ENCODE measurements around the gene POGLUT2.
A peak's percentile ranks its signal among the peaks of the same experiment; 100 is the strongest.

The POGLUT2 gene

DNA sequence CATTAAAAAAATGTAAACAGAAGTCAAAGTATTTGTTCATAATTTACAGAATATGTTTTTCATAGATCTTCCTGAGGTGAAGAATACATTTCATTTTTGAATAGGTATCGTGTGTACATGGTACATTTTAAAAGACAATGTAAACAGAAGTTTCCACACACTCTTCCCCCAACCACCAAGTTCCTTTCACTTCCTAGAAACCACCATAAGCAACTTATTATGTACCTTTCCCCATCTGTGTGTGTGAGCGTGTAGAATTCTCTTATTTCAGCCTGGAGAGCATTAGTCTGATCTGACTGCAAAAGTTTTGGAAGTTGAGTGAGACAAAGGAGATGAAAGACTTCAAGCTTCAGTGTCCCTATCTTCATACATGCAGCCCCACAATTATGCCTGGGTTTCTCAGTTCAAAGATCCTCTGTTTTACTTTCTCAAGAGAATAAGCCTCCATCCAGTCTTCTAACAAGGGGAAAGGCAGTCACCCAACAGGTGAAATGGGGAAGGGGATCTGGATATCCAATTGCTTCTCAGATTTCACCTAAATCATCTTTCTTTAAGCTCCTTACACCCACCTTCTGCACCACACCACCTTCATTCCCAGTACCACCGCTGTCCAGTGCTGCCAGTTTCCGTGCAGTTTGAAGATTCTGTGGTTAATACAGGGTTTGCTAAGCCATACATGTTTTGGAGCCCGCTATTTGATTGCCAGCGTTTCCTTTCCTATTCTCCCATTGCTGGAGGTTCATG, 27.3 kb downstream of the POGLUT2 start:
- peak; percentile 50 for DNase-seq (ENCODE audit: low read depth)
- H3K4me3 ChIP-seq (ENCODE audit: low read depth, low read length): peak overlapping the region; percentile 85
- no peak for TF ChIP-seq MYC (IDR thresholded peaks at IDR 0.05; ENCODE audit: low read depth, low read length)
- TF ChIP-seq, protein P1, sequence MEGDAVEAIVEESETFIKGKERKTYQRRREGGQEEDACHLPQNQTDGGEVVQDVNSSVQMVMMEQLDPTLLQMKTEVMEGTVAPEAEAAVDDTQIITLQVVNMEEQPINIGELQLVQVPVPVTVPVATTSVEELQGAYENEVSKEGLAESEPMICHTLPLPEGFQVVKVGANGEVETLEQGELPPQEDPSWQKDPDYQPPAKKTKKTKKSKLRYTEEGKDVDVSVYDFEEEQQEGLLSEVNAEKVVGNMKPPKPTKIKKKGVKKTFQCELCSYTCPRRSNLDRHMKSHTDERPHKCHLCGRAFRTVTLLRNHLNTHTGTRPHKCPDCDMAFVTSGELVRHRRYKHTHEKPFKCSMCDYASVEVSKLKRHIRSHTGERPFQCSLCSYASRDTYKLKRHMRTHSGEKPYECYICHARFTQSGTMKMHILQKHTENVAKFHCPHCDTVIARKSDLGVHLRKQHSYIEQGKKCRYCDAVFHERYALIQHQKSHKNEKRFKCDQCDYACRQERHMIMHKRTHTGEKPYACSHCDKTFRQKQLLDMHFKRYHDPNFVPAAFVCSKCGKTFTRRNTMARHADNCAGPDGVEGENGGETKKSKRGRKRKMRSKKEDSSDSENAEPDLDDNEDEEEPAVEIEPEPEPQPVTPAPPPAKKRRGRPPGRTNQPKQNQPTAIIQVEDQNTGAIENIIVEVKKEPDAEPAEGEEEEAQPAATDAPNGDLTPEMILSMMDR (IDR thresholded peaks at IDR 0.05; ENCODE audit: low read depth, low read length): no peak
- TF ChIP-seq POLR2A (IDR thresholded peaks at IDR 0.05; ENCODE audit: extremely low read depth, insufficient read length): no peak
- TF ChIP-seq, protein P2, sequence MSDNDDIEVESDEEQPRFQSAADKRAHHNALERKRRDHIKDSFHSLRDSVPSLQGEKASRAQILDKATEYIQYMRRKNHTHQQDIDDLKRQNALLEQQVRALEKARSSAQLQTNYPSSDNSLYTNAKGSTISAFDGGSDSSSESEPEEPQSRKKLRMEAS (IDR thresholded peaks at IDR 0.05; ENCODE audit: low read depth, low read length): no peak

DNA sequence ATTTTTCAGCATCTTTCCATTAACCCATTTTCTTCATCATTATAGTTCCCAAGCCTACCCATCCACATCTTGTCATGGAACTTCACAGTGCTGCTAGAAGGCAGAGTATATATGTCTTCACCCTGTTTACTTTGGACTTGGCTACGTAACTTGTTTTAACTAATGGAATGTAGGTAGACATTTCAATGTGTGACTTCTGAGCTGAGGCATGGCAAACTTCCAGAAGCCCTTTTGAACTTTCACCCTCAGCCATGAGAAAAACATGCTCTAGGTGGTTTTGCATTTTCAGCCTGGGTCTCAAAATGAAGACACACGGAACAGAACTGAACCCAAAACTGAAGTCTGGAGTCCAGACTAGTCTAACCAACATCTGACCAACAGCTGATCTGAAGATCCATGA, 28.3 kb downstream of the POGLUT2 start:
- no peak for TF ChIP-seq POLR2A (IDR thresholded peaks at IDR 0.05; ENCODE audit: extremely low read depth, insufficient read length)
- TF ChIP-seq, protein P1 (IDR thresholded peaks at IDR 0.05; ENCODE audit: low read depth, low read length): no peak
- no peak for TF ChIP-seq MYC (IDR thresholded peaks at IDR 0.05; ENCODE audit: low read depth, low read length)
- TF ChIP-seq, protein P2 (IDR thresholded peaks at IDR 0.05; ENCODE audit: low read depth, low read length): no peak
- no peak for DNase-seq (ENCODE audit: low read depth)
- peak overlapping the region; percentile 85 for H3K4me3 ChIP-seq (ENCODE audit: low read depth, low read length)

DNA sequence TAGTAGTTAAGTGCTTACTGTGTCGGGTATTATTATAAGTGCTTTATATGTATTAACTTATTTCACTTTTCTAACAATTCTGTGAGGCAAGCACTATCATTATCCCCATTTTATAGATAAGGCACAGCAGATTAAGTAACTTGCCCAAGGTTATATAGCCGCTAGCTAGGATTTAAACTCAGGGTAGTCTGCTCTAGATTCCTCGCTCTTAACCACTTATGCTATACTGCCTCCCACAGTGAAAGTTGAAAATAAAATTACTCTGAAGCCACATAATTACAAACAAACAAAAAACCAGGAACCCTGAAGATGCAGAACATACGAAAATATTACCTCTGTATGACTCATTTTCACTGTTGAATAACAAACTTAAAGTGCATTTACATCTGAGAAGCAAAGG, 29.1 kb downstream of the POGLUT2 start:
- peak overlapping the region; percentile 85 for H3K4me3 ChIP-seq (ENCODE audit: low read depth, low read length)
- DNase-seq (ENCODE audit: low read depth): peak; percentile 15
- TF ChIP-seq, protein P2 (IDR thresholded peaks at IDR 0.05; ENCODE audit: low read depth, low read length): no peak
- TF ChIP-seq POLR2A (IDR thresholded peaks at IDR 0.05; ENCODE audit: extremely low read depth, insufficient read length) (no peak), MYC (IDR thresholded peaks at IDR 0.05; ENCODE audit: low read depth, low read length) (no peak)
- TF ChIP-seq, protein P1 (IDR thresholded peaks at IDR 0.05; ENCODE audit: low read depth, low read length): no peak

DNA sequence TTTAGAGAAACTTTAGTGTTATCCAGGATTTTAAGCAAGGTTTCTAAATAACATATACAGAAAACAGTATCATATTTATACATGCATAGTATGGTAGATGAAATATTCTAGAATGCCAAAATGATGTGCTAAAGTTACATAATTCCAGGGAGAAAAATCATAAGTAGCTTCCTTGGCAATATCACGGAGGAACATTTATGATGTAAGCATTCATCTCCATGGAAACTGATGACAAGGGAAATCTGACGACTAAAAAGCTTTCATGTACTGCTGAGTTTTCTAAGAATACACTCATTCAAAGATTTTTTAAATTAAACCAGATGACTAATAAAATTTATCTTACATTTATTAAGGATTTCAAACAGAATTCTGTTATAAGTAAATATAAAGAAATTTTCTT, 29.9 kb downstream of the POGLUT2 start:
- H3K4me3 ChIP-seq (ENCODE audit: low read depth, low read length): peak overlapping the region; percentile 26
- TF ChIP-seq, protein P2 (IDR thresholded peaks at IDR 0.05; ENCODE audit: low read depth, low read length): no peak
- TF ChIP-seq POLR2A (IDR thresholded peaks at IDR 0.05; ENCODE audit: extremely low read depth, insufficient read length) (no peak), MYC (IDR thresholded peaks at IDR 0.05; ENCODE audit: low read depth, low read length) (no peak)
- TF ChIP-seq, protein P1 (IDR thresholded peaks at IDR 0.05; ENCODE audit: low read depth, low read length): no peak
- DNase-seq (ENCODE audit: low read depth): no peak

DNA sequence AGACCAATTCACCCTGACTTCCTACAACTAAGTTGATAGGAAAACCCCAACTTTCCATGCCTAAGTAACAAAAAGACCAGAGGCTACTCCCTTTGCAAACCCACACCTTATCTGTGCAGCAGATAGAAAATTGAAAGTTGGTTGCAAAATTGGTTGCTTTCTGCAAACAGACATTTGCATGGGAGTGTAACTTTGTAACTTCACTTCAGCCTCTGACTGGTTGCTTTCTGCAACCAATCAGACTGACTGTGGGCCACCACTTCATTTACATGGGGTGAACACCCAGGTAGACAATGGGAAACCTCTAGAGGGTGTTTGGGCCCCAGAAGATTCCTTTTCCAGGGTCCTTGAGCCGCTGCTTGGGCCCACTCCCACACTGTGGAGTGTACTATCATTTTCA, 35.0 kb downstream of the POGLUT2 start:
- DNase-seq (ENCODE audit: low read depth): peak; percentile 16
- TF ChIP-seq MYC (IDR thresholded peaks at IDR 0.05; ENCODE audit: low read depth, low read length) (no peak), POLR2A (IDR thresholded peaks at IDR 0.05; ENCODE audit: extremely low read depth, insufficient read length) (no peak)
- TF ChIP-seq, protein P1 (IDR thresholded peaks at IDR 0.05; ENCODE audit: low read depth, low read length): no peak
- TF ChIP-seq, protein P2 (IDR thresholded peaks at IDR 0.05; ENCODE audit: low read depth, low read length): no peak
- H3K4me3 ChIP-seq (ENCODE audit: low read depth, low read length): no peak overlapping the region
